Measurements from ENCODE around the gene AGBL2.
A peak's percentile ranks its signal among the peaks of the same experiment; 100 is the strongest.

Gene AGBL2

DNA sequence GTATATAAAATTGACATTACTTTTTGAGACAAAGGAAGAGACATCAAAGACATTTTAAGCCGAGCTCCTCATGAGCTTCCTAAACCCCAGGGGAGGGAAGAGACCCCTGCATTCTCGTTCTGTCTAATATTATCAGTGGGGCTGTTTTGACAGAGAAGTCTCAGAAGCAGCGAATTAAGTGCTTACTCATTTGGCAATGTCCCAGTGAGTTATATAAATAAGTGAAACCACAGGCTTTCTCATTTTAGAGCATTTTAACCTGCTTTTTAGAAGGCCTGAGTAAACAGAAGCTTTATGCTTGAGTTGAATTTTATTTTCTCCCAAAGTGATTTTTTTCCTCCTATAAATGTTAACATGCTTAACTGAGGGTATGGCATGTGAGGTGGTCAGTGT, 97.8 kb downstream of the AGBL2 start:
- Mint-ChIP-seq H3K27me3 (no peaks in the 10 kb centered on the region), H3K9me3 (no peaks in the 10 kb centered on the region), H3K4me3 (no peak overlapping the region), H3K27ac (peak overlapping the region; percentile 13), H3K36me3 (peaks cover 3% of the 10 kb centered on the region), H3K4me1 (no peaks in the 10 kb centered on the region)

DNA sequence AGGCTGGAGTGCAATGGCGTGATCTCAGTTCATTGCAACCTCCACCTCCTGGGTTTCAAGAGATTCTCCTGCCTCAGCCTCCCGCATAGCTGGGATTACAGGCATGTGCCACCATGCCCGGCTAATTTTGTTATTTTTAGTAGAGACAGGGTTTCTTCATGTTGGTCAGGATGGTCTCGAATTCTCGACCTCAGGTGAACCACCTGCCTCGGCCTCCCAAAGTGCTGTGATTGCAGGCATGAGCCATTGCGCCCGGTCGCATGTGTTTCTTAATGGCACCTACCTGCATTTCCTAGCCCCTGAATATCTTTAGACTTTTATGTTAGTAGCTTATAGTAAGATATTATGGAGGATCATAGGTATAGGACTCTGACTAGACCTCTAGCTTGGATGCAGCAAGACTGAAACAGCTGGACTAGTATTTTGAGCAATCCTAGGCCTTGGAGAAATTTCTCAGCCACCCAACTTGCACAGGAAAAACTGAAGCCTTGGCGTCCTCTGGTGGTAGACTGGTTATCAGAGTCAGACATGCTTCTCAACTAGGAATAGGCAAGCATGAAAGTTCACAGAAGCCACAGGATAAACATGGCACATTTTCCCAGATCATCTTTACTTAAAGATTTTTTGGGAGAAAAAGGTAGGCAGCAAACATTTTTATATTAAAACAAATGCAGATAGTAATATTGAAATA, 98.3 kb downstream of the AGBL2 start:
- Mint-ChIP-seq H3K27ac (no peak overlapping the region), H3K27me3 (no peaks in the 10 kb centered on the region), H3K36me3 (peaks cover 3% of the 10 kb centered on the region), H3K4me1 (no peaks in the 10 kb centered on the region), H3K9me3 (no peaks in the 10 kb centered on the region), H3K4me3 (no peak overlapping the region)

DNA sequence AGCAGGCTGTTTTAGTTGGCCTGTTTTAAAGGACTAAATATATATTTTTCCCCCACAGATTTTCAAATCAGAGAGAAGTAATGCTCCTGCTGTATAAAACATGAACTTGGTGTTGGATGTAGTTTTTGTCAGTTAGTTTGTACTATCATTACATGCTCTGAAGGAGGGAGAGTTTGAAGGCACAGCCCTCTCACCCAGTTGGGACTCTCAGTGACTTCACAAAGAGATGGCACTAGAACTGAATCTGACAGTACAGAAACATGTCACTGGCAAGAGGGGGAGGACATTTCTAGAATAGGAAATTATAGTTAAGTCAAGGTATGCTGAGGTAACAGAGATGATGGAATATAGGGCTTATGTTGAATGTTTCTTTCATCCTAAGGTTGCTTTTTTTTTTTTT, 99.9 kb downstream of the AGBL2 start:
- Mint-ChIP-seq H3K4me3 (no peak overlapping the region), H3K27ac (no peak overlapping the region), H3K27me3 (no peaks in the 10 kb centered on the region), H3K36me3 (peaks cover 3% of the 10 kb centered on the region), H3K9me3 (no peaks in the 10 kb centered on the region), H3K4me1 (no peaks in the 10 kb centered on the region)

DNA sequence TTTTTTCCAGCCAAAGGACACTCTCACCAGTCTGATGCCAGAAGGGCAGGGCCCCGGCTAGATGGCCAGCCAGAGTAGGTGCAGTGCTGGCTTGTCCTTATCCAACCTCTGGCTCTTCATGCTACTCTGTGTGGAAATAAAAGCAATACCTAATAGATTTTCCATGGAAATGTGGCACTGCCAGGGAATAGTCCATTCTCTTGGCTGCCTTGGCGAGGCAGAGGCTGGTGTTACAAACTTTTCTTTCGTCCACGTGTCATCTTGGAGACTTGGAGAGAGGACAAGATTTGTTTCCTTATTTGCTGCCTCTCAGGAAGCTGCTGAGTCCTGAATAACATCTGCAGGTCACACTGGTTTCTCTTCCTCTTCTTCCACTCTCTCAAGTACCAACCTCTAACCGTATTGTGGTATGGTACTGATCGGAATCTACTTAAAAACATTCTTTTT, 103.8 kb downstream of the AGBL2 start:
- Mint-ChIP-seq H3K36me3 (no peaks in the 10 kb centered on the region), H3K27ac (peak overlapping the region; percentile 59), H3K9me3 (no peaks in the 10 kb centered on the region), H3K4me1 (no peaks in the 10 kb centered on the region), H3K27me3 (no peaks in the 10 kb centered on the region), H3K4me3 (no peak overlapping the region)

DNA sequence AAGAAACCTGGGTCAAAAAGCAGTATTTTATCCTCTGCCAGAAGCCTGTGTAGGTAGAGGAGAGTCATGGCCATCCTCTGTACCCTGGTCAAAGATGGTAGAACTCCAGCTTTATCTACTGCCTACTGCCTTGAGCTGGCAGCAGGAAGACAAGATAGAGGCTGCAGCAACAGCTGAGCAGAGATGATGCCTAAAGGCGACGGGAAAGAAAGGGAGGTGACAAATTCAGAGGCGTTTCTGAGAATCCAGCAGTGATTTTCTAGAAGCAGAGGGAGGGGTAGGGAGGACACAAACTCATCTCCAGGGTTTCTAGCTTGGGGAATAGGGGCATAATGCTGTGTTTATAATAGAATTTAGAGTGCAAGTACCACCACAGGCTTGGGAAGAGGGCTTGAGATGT, 105.5 kb downstream of the AGBL2 start:
- no peak overlapping the region for H3K4me3 Mint-ChIP-seq
- no peaks in the 10 kb centered on the region for H3K27me3 Mint-ChIP-seq
- no peaks in the 10 kb centered on the region for H3K36me3 Mint-ChIP-seq
- H3K9me3 Mint-ChIP-seq, result no peaks in the 10 kb centered on the region
- H3K4me1 Mint-ChIP-seq, result no peaks in the 10 kb centered on the region
- H3K27ac Mint-ChIP-seq, result peak overlapping the region; percentile 10

Measured in activated naive CD4-positive, alpha-beta T cell treated with anti-CD3 and anti-CD28 coated beads, Interleukin-2, amount 50 U/mL, for 24 hours (primary cell).